Right lung (tissue), 10 donors: ENCODE results near the gene RPS6KL1. TPM values are rescaled to one million over a fixed set of nuclear protein-coding genes. Genes with fewer than 3 reads are reported as not detected.

Experiments used
- DNase-seq, 2 donors: peaks; one replicate each; pipeline ENCODE4 v3.0.0-alpha.2; 2013
- long read RNA-seq, 8 donors: transcript quantifications; one replicate each; lab custom pipeline, GENCODE V29; 2026
- polyA plus RNA-seq, 5 donors: library from polyadenylated mRNA; unstranded; fragments of 120-200 nt; gene quantifications; one replicate each; pipeline versions ENCODE4 v1.2.1 to v1.2.3, GENCODE V29; 2013; ENCODE audit warnings: inconsistent platforms in 1 of 5, low replicate concordance in 1 of 5; ENCODE audit not compliant: insufficient read length in 5 of 5, insufficient read depth in 1 of 5

Gene RPS6KL1, protein sequence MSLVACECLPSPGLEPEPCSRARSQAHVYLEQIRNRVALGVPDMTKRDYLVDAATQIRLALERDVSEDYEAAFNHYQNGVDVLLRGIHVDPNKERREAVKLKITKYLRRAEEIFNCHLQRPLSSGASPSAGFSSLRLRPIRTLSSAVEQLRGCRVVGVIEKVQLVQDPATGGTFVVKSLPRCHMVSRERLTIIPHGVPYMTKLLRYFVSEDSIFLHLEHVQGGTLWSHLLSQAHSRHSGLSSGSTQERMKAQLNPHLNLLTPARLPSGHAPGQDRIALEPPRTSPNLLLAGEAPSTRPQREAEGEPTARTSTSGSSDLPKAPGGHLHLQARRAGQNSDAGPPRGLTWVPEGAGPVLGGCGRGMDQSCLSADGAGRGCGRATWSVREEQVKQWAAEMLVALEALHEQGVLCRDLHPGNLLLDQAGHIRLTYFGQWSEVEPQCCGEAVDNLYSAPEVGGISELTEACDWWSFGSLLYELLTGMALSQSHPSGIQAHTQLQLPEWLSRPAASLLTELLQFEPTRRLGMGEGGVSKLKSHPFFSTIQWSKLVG
- 1 to 10 TPM in 4 of 5 donors, under 1 TPM in 1; 0.76 to 2.3 (median 1.1) TPM for polyA plus RNA-seq
- long read RNA-seq, donor 1, partial matches to known transcripts = 51 of 75 reads
- long read RNA-seq, donor 1, other reads (novel, unspliced or antisense) = 24 of 75 reads
- long read RNA-seq, donor 2 = 0 reads
- long read RNA-seq, donor 3 = 0 reads
- long read RNA-seq, donor 4 = 0 reads
- long read RNA-seq, donor 5 = 0 reads
- long read RNA-seq, donor 6 = 0 reads
- long read RNA-seq, donor 7 = 0 reads
- long read RNA-seq, donor 8 = 0 reads

DNA sequence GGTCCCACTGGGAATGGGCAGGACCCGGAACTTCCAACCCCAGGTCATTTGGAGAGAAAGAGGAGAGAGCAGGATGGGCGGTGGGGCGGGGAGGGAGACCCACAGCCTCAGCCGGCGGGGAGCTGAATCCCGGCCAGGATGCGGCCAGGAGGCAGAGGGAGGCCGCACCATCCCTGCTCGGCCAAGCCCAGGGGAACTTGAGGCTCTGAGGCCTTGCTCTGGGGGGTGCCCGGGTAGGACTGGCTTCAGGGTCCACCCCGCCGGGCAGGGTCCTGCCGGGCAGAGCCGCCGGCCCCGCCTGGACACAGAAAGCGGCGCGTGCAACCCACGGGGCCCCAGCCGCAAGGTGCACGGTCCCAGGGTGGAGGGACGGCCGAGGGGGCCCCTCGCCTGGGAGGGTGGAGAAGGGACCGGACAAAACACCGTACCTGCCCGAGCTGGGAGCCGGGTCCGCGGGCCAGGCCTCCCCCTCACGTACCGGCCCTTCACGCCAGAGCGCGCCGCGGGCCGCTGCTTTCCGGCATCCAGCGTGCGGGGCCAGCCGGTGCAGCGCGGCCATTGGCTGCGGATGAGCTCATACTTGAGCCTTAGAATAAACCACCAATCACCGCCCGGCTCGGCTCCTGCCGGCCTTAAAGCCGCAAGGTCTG lies at the start of gene RPS6KL1:
Gene RPS6KL1 (minus strand): TSS at position 509 of the 650 bp plus-strand sequence. CDS start 1,719 bp downstream, outside the sequence.
- no peak for DNase-seq

DNA sequence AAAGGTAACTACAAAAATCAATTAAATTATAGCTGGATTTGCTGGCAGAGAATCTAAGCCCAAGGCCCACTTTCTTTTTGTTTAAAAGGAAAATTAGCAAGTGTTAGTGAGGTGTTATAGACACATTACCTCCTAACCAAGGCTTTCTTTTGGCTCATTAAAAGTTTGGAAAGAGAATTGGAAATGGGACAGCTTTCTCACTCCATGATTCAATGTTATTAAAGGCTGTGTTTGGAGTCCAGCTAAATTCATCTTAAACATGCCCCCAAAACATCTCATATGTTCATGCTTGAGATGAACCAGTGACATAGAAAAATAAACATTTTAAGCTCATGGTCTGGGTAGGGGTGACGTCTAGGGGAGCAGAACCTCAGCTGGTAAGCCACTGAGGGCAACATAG lies 45.8 kb upstream of the RPS6KL1 start:
- DNase-seq = no peak

DNA sequence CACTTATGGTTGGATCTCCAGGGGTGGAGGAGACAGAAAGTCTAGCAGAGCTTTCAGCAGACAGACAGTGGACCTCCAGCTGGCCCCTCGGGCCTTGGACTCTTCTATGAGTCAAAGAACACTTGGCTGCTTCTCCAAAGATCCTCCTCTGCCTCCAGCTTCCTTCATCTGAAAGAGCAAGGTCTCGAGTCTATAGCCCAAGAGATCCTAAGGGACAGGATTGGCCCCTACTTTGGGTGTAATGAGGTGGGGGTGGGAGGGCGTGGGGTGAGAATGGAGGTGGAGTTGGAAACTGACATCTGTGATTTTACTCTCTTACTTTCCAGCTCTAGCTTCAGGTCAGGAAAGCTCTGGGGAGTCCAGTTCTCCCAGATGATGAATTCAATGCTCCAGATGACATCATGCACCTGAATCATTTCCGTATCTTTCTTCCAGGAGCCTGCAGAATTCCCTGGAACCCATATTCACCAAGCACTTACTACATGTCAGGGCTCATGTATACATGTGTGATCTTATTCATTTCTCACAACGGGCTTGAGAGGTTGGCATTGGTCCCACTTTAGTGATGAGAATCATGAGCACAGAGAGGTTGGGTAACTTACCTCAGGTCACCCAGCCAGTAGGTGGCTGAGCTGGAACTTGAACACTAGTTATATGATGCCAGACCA lies 42.6 kb upstream of the RPS6KL1 start:
- DNase-seq = no peak

DNA sequence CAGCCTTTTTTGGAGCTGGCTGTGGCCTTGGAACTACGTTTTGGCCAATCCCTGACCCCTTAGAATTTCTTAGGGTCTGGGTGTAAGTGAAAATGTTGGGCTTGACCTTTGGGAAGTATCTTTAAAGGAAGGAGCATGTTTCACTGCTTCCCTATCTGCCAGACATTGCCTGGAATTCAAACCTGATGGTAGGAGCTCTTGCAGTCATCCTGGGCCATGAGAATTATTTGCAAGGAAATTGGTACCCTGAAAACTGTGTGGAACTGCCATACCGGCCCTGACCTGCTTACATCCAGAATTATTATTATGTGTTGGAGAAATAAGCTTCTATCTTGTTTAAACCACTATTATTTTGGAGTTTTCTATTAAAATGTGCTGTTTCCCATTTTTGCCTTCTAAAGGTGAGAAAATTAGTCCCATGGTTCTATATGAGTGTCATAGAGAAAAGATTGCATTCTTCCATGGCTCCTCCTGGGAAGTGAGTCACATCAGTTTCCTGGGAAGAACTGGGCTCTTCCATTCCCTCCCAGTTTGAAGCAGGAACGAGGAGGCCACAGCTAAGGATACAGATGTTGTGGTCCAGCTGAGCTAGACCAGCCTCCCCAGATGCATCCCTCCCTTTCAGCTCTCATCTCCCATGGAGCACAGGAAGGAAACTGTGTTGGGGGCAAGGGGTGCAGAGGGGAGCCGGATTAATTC lies 41.9 kb upstream of the RPS6KL1 start:
- no peak for DNase-seq

DNA sequence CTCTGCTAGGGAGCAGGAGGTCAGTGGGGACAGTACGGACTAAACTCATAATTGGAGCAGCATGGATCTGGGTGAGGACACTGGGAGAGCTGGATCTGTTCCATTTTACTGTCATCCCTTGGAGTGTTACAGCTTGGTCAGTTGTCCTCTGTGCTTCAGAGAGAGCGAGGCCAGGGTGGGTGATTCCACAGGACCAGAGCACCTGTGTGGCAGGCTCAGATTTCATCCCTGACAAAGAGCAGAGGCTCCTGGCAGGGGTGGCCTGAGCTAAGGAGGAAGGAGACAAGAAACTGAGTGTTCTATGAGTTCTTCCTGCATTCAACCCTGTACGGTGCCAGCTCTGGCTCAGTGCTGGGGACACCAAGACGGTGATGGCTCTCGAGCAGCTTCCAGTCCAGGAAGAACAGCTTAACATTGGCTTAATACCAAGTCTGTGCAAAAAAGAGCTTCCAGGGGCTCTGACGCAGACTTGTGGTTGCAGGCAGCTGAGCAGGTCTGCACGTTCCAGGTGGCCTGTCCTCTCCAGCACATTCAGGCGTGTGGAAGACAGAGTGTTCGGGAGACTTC lies 40.7 kb upstream of the RPS6KL1 start:
- no peak for DNase-seq

DNA sequence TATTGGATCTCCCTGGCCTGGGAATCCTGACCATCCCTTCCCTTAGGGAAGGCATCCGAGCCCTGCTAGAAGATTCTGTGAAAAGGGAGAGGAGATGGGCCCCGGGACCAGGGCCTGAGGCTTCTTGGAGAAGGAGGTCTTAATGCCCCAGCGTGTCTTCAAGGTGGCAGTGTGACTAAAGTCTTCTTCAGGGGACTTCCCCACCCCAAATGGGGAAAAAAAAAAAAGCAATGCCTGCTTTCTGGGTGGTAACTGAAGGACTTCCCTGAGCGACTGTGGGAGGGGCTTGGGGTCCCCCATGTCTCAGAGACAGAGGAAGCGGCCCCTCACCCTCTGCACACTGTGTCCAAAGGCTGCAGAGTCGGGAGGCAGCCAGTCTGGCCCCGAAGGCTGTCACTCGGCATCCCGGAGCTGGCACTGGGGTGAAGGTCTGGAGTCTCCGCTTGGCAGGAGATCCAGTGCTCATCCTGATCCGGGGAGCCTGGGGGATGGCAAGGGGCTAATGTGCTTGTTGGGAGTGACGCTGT lies 40.2 kb upstream of the RPS6KL1 start:
- DNase-seq = no peak

DNA sequence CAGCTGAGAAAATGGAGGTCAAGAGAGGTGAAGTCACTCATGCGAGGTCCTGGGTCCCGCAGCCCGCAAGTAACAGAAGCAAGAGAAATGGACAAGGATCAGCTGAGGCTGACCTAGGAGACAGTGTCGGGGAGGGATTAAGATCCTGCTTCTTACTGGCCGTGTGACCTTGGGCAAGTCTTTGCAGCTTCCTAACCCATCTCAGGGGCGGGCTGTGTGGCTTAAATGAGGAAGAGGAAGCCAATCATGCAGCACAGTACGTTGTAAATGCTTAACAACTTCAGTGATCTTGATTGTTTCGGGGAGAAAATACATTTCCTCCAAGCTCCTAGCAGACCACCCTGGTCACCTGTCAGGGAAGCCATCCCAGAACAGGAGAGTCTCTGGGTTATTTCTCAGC lies 39.4 kb upstream of the RPS6KL1 start:
- no peak for DNase-seq

DNA sequence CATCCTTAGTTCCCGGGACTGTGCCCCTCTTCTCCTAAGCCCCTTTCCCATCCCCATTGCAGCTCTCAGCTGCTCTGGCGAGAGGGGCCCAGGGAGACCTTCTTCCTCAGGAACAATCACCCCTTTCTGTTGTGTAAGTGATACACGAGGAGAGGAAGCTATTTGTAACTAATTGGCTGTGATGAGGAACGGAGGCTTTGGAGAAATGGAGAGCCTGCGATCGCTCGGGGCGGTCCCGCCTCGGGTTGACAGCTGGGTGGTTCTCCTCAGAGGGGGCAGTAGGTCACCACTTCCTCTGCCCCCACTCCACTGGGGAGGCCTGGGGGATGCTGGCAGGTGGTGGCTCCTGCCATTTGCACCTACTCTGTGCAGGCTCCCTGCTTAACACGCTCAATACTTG lies 39.0 kb upstream of the RPS6KL1 start:
- DNase-seq = no peak

DNA sequence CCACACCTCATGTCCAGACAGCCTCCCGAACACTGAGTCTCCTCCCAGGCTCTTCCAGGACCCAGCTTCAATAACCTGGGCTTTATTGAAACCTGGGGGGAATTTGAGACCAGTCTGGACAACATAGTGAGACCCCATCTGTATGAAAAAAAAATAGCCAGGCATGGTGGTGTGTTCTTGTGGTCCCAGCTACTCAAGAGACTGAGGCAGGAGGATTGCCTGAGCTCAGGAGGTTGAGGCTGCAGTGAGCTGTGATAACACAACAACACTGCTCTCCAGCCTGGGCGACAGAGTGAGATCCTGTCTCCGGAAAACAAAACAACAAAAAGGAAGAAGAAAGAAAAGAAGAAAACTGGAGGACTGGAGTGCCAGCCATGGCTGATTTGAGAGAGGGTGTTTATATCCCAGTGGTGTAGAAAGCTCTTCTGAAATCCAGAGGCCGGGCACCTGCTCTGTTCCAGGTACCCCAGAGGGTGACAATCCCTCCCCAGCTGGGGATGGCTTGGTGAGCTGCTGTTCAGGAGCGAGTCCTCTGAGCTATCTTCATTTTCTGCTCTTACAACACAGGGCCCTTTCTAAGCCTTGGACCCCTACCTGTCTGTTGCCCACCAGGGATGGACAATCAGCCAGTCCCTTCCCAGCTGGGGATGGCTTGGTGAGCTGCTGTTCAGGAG lies 38.3 kb upstream of the RPS6KL1 start:
- no peak for DNase-seq

DNA sequence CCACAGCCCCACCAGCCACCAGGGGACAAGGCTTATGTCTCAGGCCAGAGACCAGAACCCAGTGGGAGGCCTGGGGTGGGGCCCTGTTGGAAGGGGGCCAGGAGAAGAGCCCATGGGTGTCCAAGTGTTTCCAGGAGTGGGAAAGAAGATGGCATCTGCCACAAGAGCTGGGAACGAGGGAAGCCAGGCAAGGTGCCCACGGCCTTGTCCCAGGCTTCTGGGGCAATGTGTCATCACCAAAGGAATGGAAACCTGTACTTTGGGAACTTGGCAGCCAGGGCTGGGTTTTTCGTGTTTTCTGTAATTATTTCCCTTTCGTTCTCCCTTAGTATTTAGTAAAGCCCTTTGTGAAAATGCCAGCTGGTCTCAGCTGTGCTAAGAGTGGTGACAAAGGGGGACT lies 37.7 kb upstream of the RPS6KL1 start:
- DNase-seq = no peak

DNA sequence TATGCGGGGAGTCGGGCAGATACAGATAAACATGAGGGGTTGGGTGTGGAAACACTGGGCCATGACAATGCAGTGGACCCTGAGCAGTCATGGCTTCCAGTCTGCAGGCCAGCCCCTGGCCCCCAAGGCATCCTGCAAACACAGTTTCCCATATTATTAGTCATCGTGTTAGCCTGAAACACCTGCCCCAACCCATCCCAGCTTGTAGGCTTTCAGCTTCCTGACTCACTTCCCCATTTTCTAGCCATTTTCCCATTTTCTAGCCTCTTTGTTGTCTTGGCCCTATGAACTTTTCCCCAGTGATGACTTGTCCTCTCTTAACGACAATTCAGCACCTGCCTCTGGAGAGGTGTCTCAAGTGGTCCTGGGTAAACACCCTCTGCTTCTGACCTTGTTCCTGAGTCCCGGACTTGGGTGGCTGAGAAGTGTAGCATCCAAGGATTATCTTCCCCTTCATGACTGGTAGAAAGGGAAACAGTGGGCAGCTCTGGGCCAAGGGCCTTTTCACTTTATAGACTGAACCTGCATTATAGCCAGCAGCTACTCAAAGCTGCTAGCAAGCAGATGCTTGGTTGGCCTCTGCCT lies 36.6 kb upstream of the RPS6KL1 start:
- no peak for DNase-seq

DNA sequence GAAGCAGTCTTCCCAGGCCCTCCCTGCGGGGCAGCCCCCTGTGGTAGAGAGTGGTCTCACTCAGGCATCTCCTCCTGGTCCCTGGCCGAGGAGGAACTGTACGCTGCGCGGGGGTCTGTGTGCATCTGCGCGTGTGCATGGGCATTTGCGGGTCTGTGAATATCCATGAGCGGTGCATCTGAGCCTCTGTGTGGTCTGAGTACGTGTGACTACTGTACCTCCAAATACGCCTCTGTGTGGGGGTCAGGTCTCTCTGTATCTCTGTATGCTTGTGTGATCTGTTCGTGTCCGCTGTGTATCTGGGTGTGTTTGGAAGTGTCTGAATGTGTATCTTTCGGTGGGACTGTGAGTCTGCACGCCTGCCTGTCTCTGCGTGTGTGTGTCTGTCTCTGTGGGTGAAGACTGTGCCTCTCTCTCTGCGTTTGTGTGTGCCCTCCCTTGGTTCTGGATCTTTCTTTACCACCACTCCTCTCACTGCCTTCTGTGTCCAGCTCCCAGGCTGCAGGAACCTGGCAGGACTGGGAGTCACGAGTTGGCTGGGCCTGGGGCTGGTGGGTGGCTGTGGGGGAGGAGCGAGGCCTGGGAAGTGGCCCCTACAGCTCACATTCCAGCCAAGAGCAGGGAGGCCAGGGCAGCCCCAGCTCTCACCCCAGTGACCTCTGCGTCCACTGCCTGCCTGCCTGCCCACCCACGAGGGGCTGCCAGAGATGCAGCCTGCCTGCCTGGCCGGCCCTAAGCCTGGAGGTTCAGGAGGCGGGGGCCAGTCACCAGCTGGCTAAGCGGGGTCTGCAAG lies 33.4 kb upstream of the RPS6KL1 start:
- DNase-seq = no peak

DNA sequence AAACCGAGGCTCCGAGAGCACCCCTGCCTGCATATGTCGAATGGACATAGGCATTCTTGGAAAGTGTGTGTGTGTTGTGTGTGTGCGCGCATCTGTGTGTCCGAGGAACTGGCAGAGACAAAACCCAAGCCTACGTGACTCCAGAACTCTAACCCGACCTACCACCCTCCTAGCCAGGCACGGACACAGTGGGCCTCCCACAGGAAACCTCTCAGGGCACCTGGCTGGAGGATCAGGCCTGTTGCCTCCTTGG lies 32.9 kb upstream of the RPS6KL1 start:
- no peak for DNase-seq

DNA sequence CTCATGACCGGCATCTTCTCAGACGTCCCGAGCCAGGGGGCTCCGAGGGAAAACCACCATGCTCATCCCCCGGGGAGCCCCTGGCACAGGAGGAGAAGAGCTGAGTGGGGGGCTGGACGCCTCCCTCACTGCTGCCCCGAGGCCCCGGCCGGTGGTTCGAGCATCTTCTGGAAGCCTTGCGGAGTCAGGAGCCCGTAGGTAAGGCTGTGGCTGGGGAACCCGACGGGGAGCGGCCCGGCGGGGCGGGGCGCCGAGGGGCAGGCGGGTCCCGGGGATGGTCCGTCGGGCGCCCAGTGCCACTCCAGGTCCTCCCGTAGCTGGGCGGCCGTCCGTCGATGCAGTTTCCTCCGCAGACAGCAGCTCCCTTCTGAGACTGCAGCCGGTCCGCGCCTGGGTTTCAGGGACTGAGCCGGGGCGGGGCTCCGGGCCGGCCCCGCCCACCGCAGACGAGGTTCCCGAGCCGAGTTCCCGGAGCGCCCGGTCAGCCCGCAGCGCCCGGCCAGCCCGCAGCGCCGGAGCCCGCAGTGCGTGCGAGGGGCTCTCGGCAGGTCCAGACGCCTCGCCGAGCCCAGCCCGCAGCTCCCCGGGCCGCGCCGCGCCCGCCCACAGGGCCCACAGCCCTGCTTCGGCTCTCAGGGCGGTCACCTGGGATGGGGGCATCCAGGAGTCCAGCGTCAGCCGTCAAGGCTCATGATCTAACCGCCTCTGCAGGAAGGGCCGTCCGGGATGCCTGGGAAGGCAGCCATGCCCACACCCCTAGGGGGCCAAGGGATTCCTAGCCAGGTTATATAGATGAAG lies 32.4 kb upstream of the RPS6KL1 start, which contains the start of gene PGF:
Gene PGF (minus strand): TSS at position 369 of the 798 bp plus-strand sequence. CDS start 355 bp downstream, at position 14.
- DNase-seq = peak in 1 of 2 donors; percentile 55

DNA sequence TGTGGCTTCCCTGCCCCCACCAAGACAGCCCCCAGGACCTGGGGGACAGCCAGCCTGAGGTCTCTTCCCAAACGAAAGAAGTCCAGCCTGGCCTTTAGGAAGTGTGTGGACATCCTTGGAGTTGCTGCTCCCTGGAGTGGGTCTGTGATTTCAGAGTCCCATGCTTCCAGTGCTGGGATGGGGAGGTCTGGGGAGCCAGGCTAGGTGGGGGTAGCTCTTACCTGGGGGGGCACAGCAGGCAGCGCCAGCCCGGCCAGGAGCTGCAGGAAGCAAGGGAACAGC lies 31.8 kb upstream of the RPS6KL1 start:
- DNase-seq = no peak

DNA sequence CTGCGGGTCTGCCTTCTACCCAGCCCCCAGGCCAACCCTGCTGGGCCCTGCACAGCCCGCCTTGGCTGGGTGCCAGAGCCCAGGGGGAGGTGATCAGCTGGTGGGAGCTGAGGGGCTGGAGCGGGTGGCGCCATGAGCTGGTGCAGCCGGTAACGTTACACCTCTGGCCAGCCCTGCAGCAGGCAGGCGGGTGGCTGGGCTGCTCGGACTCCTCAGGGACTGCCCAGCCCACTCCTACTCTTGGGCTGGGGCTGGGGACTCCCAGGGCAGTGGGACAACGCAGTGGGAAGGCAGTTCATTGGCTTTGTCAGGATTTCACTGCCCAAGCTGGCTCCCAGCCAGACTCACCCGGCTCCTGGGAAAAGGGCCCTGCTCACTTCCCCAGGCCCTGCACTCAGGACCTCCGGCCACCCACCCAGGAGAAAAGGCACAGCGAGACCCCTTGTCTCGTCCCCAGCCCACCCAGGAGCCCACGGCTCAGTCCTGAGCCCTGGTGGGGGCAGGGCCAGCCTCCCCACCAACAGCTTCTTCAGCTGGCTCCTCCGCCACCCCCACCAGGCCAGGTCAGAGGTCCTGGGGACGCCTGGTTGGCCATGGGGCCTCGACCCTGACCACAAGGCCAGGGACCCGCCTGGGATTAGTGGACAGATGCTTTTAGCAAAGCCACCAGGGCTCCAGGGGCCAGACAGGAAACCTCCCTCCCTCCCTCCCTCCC lies 31.3 kb upstream of the RPS6KL1 start:
- DNase-seq = peak in 1 of 2 donors; percentile 50

DNA sequence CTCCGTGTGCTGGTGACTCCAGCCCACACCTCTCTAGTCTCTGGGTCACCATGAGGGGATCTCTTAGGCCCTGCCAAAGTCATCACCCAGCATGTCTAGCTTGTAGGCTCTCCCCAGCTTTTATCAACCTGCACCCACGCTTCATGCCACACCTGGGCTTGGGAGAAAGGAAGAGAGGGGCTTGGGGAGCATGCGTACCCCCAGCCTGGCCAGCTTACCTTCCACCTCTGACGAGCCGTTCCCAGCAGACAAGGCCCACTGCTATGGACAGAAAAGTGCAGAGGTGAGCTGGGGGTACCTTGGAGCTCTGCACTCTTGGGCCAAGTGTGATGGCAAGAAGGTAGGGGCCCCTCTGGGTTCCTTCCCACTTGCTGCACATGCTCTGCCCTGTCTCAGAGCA lies 30.6 kb upstream of the RPS6KL1 start:
- no peak for DNase-seq
